GM23248 (cell line): ENCODE data around the gene NDST3.

Experiments
- EZH2 ChIP-seq: fragments of 200-600 bp; sonication (generic); IDR thresholded peaks from 2 replicates; pipeline ENCODE4 v1.6.1; 2018; ENCODE audit warnings: antibody characterized with exemption, mild to moderate bottlenecking; ENCODE audit not compliant: insufficient read depth, poor library complexity, severe bottlenecking
- EZH2phosphoT487 ChIP-seq: fragments of 200-600 bp; sonication (generic); IDR thresholded peaks from 2 replicates; pipeline ENCODE4 v1.6.1; 2018; ENCODE audit warnings: antibody characterized with exemption, moderate library complexity, mild to moderate bottlenecking, low read depth; ENCODE audit not compliant: insufficient read depth

GRCh38 chr4:118221227-118221800, 187.0 kb downstream of the NDST3 start:
- TF ChIP-seq EZH2phosphoT487 (no peak), EZH2 (no peak)
